HG03196 (cell line): ENCODE results near the gene KDM5B.

Experiments
- ATAC-seq: cut with Tn5 transposase; IDR thresholded peaks from one replicate; pipeline ENCODE4 v1.9.1; 2021; ENCODE audit not compliant: unreplicated experiment

KDM5B gene

GRCh38 chr1:202689082-202689481, 119.1 kb downstream of the KDM5B start:
- ATAC-seq, result no peak

GRCh38 chr1:202688401-202688800, 119.8 kb downstream of the KDM5B start:
- ATAC-seq, result no peak

- ATAC-seq, result no peak
Measured at GRCh38 chr1:202687798-202688197, 120.4 kb downstream of the KDM5B start.

GRCh38 chr1:202687370-202687769, 120.9 kb downstream of the KDM5B start:
- ATAC-seq, result no peak

GRCh38 chr1:202685641-202686040, 122.6 kb downstream of the KDM5B start:
- no peak for ATAC-seq

GRCh38 chr1:202684716-202685115, 123.5 kb downstream of the KDM5B start:
- ATAC-seq, result no peak

- ATAC-seq, result no peak
Measured at GRCh38 chr1:202683029-202683428, 125.2 kb downstream of the KDM5B start.

GRCh38 chr1:202682477-202682876, 125.7 kb downstream of the KDM5B start:
- ATAC-seq, result no peak

- no peak for ATAC-seq
Measured at GRCh38 chr1:202681736-202682420, 126.3 kb downstream of the KDM5B start.

GRCh38 chr1:202680586-202681352, 127.5 kb downstream of the KDM5B start:
- no peak for ATAC-seq

GRCh38 chr1:202679406-202680177, 128.6 kb downstream of the KDM5B start:
- no peak for ATAC-seq

- no peak for ATAC-seq
Measured at GRCh38 chr1:202677433-202677832, 130.8 kb downstream of the KDM5B start.
